A549 (cell line): ENCODE measurements around the gene TNIK.

Experiments used
- CTCF ChIP-seq: fragments of >200 bp; sonication (Bioruptor Twin); formaldehyde crosslinking; IDR thresholded peaks from 3 replicates; pipeline ENCODE4 v1.5.1; 2016
- POLR2A ChIP-seq: IDR thresholded peaks from 2 replicates; pipeline ENCODE4 v1.6.1; 2012; ENCODE audit warnings: mild to moderate bottlenecking, low read length
- REST ChIP-seq: fragments of 200-600 bp; sonication (generic); IDR thresholded peaks from 2 replicates; pipeline ENCODE4 v1.6.1; 2016; ENCODE audit warnings: antibody characterized with exemption, mild to moderate bottlenecking, moderate library complexity

GRCh38 chr3:171487382-171487781 lies 27.2 kb upstream of the TNIK start:
- TF ChIP-seq POLR2A (no peak), CTCF (no peak), REST (no peak)
